BLaER1 (cell line): ENCODE measurements around the gene ADAMTS7.
A peak's percentile ranks its signal among the peaks of the same experiment; 100 is the strongest.
"Not testable (repeated sequence)": the region's sequence is repeated elsewhere in the genome, so short reads cannot be mapped to it uniquely, and the experiment has no call there.

Source experiments
- H3K27ac ChIP-seq: shearing (Covaris generic); formaldehyde crosslinking; 2 replicates; pipeline ENCODE4 v1.8.1; 2022
- H3K27me3 ChIP-seq: shearing (Covaris generic); formaldehyde crosslinking; 2 replicates; pipeline ENCODE4 v1.8.1; 2022
- H3K36me3 ChIP-seq: shearing (Covaris generic); formaldehyde crosslinking; 2 replicates; pipeline ENCODE4 v1.8.1; 2022
- H3K4me1 ChIP-seq: shearing (Covaris generic); formaldehyde crosslinking; 2 replicates; pipeline ENCODE4 v1.8.1; 2022
- H3K4me2 ChIP-seq: shearing (Covaris generic); formaldehyde crosslinking; 2 replicates; pipeline ENCODE4 v1.8.1; 2022
- H3K4me3 ChIP-seq: shearing (Covaris generic); formaldehyde crosslinking; 2 replicates; pipeline ENCODE4 v1.8.1; 2022
- H3K9ac ChIP-seq: shearing (Covaris generic); formaldehyde crosslinking; 2 replicates; pipeline ENCODE4 v1.8.1; 2022
- H3K9me3 ChIP-seq: shearing (Covaris generic); formaldehyde crosslinking; 2 replicates; pipeline ENCODE4 v1.8.1; 2022
- H4K20me1 ChIP-seq: shearing (Covaris generic); formaldehyde crosslinking; 2 replicates; pipeline ENCODE4 v1.8.1; 2022
- Cebpa-rat ChIP-seq: shearing (Covaris generic); IDR thresholded peaks from 2 replicates; pipeline ENCODE4 v1.8.1; 2022

ADAMTS7 gene

DNA sequence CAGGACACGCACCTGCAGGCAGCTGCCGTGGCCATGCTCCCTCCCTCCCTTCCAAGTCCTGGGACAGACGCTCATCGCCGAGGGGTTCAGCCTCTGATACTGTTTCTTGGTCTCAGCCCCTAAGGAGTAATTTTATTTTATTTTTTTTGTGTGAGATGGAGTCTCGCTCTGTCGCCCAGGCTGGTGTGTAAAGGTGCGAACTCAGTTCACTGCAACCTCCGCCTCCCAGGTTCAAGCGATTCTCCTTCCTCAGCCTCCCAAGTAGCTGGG is 53.7 kb downstream of the ADAMTS7 start:
- Histone ChIP-seq H4K20me1 (no peaks in the 10 kb centered on the region), H3K27ac (peak overlapping the region; percentile 98), H3K27me3 (no peaks in the 10 kb centered on the region), H3K4me1 (peaks cover 94% of the 10 kb centered on the region), H3K4me2 (peak overlapping the region; percentile 94), H3K9ac (peak overlapping the region; percentile 82), H3K9me3 (no peaks in the 10 kb centered on the region), H3K36me3 (no peaks in the 10 kb centered on the region), H3K4me3 (peak overlapping the region; percentile 9; the same call in 1 of the 2 replicates)
- no peak for TF ChIP-seq Cebpa-rat

- H3K9me3 ChIP-seq, H3K36me3 ChIP-seq, H4K20me1 ChIP-seq, H3K27me3 ChIP-seq: not testable (repeated sequence)
- H3K9ac ChIP-seq = peak overlapping the region; percentile 82
- peak overlapping the region; percentile 98 for H3K27ac ChIP-seq
- H3K4me1 ChIP-seq = peaks cover 94% of the 10 kb centered on the region
- peak overlapping the region; percentile 9 for H3K4me3 ChIP-seq
- peak overlapping the region; percentile 94 for H3K4me2 ChIP-seq
Observed at GRCh38 chr15:78756781-78757635, 54.3 kb downstream of the ADAMTS7 start.

DNA sequence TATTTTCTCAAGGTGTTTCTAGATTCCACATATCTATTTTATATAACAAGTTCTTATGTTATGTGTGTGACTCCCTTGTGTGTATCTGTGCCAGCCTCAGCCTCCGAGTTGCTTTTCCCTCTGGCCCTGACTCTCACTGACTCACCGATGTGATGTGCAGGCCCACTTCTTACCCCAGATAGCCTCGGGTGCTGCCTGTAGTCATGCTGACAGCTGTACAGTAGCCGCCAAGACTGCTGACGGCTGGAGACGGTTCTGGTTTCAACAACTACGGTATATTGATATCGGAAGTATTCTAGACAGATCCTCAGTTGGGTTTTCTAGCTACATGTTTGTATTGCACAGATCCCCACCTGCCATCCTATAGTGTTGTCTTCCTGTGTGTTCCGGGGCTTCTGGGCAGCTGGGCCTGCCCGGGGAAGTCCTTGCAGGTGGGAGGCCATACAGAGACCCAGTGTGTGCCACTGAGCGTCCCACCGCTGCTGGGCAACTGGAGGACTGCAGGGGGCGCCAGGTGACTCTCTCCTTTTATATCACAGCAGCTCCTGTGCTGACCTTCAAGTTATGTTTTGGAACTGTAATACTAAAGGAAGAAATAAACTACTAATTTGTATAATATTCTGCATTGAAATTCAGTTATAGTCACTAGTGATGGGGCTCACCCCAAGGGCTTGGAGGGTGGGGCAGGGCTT is 55.2 kb downstream of the ADAMTS7 start:
- H3K36me3 ChIP-seq, H3K4me3 ChIP-seq, H3K9ac ChIP-seq, H3K9me3 ChIP-seq, H4K20me1 ChIP-seq, H3K27me3 ChIP-seq: not testable (repeated sequence)
- peak overlapping the region; percentile 94 for H3K4me2 ChIP-seq
- H3K27ac ChIP-seq = peak overlapping the region; percentile 30; the same call in 1 of the 2 replicates
- peaks cover 93% of the 10 kb centered on the region for H3K4me1 ChIP-seq

GRCh38 chr15:78754637-78755280 is 56.5 kb downstream of the ADAMTS7 start:
- not testable (repeated sequence) for H3K9ac ChIP-seq

DNA sequence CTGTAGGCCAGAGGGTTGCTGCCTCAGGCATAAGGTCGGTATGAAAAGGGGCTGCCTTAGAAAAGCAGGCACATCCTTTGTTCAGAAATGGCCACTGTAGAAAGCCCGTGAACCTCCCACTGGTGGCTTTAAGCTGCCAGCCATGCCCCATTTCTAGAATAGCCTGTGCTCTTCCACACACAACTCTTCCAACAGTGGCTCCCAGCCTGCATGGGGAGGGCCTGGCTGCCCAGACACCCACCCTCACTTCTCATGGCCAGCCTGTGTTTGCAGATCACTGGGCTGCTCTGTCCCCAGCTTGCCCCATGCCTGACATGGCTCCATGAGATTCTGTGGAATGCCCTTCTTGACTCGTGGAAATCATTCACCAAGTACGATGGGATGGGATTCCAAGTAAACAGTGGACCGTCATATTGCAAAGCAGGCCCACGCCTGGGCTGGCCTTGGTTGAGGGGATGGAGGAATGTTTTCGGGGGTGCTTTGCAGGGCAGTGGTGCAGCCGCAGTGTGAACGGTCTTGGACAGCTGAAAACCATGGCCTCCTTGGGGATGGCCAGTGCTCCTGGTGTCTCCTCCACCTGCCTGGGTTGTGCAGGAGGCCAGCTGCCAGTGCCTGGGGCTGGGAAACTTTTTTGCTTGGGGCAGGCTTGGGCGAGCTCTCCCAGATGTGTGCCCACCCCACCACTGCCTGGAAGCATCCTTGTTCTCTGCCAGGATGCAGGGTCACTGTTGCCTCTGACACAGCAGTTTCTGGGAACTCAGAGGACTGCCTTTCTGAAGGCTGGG is 57.3 kb downstream of the ADAMTS7 start:
- H3K4me3 ChIP-seq, H4K20me1 ChIP-seq, H3K9me3 ChIP-seq, H3K36me3 ChIP-seq, H3K27me3 ChIP-seq: not testable (repeated sequence)
- H3K27ac ChIP-seq = peak overlapping the region; percentile 44; the same call in 1 of the 2 replicates
- H3K4me1 ChIP-seq = peaks cover 81% of the 10 kb centered on the region
- peak overlapping the region; percentile 77 for H3K4me2 ChIP-seq
- 0 out of 2 replicates have a peak overlapping the region, but pooled peaks have one; percentile 29 for H3K9ac ChIP-seq

More at GRCh38 chr15:78754637-78755280, 56.5 kb downstream of the ADAMTS7 start:
- H3K4me1 ChIP-seq = peaks cover 89% of the 10 kb centered on the region
- not testable (repeated sequence) for H3K27ac ChIP-seq, H3K9me3 ChIP-seq, H3K4me3 ChIP-seq, H3K36me3 ChIP-seq, H4K20me1 ChIP-seq, H3K27me3 ChIP-seq
- H3K4me2 ChIP-seq = peak overlapping the region; percentile 77

- Histone ChIP-seq H3K4me2 (peak overlapping the region; percentile 77), H3K4me1 (peaks cover 74% of the 10 kb centered on the region), H3K27ac (peak overlapping the region; percentile 44)
- H3K9me3 ChIP-seq, H3K9ac ChIP-seq, H4K20me1 ChIP-seq, H3K4me3 ChIP-seq, H3K27me3 ChIP-seq, H3K36me3 ChIP-seq: not testable (repeated sequence)
Observed at GRCh38 chr15:78753359-78753659, 58.0 kb downstream of the ADAMTS7 start.

DNA sequence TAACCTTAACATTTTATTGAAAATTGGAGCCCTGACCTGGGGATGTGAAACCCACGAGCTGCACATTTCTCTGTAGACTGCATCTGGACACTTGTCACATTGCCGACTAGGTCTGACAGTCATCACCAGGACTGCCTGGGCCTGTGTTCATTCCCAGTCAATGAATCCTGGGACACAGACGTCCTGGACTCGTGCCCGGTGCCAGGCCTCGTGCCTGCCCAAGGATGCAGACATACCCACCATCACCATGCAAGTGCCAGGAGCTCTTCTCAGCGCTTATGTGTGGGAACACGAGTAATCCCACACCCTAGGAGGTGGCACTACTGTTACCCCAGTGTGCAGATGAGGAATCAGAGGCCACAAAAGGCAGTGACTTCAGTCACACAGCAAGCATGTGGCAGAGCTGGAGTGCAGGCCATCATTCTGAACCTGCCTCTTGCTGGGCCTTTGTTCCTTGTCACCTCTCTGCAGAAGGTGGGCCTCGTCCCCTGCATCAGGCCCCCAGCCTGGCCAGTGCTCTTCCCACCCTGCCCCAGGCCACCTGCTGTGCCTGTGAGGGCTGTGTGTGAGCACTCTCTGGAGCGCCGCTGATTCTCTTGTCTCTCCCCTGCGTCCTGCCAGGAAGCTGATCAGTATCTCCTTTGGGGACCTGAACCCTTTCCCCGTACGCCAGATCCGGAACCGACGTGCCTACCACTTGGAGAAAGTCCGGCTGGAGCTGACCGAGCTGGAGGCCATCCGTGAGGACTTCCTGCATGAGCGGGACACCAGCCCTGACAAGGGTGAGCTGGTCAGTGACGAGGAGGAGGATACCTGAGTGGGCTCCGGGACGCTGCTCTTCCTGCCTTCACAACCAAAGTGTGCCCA is 58.5 kb downstream of the ADAMTS7 start:
- Histone ChIP-seq H4K20me1 (no peaks in the 10 kb centered on the region), H3K27ac (peak overlapping the region; percentile 44), H3K4me2 (peak overlapping the region; percentile 77), H3K27me3 (no peaks in the 10 kb centered on the region), H3K4me1 (peaks cover 68% of the 10 kb centered on the region), H3K9me3 (no peaks in the 10 kb centered on the region), H3K4me3 (no peak overlapping the region), H3K36me3 (no peaks in the 10 kb centered on the region), H3K9ac (no peak overlapping the region)
- TF ChIP-seq Cebpa-rat = no peak

DNA sequence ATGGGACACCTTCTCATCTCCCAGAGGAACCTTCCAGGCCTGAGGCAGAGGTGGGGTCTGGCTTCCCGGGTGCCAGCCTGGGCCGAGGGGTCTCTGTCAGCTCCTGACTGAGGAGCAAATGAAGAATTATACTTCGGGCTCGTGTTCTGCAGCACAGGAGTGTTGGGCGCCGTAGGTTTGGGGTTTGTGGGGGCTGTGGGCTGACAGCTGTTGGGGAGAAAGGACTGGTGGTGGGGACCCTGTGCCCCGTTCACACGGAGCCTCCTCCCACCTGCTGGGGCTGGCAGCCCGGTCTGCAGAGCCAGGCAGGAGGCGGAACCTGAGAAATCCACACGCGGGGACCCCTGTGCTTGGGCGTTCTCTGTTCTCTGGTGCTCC is 59.7 kb downstream of the ADAMTS7 start:
- Histone ChIP-seq H3K9ac (no peak overlapping the region), H3K9me3 (no peaks in the 10 kb centered on the region), H3K27me3 (no peaks in the 10 kb centered on the region), H3K4me1 (peaks cover 58% of the 10 kb centered on the region), H4K20me1 (no peaks in the 10 kb centered on the region), H3K4me3 (no peak overlapping the region), H3K4me2 (no peak overlapping the region), H3K36me3 (no peaks in the 10 kb centered on the region), H3K27ac (no peak overlapping the region)
- no peak for TF ChIP-seq Cebpa-rat

- not testable (repeated sequence) for H3K27ac ChIP-seq, H3K9me3 ChIP-seq, H3K36me3 ChIP-seq, H4K20me1 ChIP-seq, H3K27me3 ChIP-seq, H3K4me3 ChIP-seq, H3K9ac ChIP-seq
- Histone ChIP-seq H3K4me2 (peak overlapping the region; percentile 52), H3K4me1 (peaks cover 54% of the 10 kb centered on the region)
Observed at GRCh38 chr15:78750974-78751601, 60.2 kb downstream of the ADAMTS7 start.
